Measurements from ENCODE around the gene TMEM183A. TPM values are rescaled to one million over a fixed set of nuclear protein-coding genes. Genes with fewer than 3 reads are reported as not detected.
"Not testable (repeated sequence)": the region's sequence is repeated elsewhere in the genome, so short reads cannot be mapped to it uniquely, and the experiment has no call there.

TMEM183A gene
- total and polyA plus RNA-seq, 9 donors: 42.0 to 72.4 (median 46.6) TPM

DNA sequence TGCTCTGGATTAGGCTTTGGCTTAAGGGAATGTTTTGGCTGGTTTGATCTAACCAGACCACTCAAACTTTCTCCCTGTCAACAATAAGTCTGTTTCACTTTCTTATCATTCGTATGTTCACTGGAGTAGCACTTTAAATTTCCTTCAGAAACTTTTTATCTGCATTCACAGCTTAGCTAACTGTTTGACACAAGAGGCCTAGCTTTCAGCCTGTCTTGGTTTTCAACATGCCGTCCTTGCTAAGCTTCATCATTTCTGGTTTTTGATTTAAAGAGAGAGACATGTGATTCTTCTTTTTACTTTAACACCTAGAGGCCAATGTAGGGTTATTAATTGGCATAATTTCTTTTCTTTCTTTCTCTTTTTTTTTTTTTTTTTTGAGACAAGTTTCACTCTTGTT, 25.2 kb upstream of the TMEM183A start:
- Histone ChIP-seq H3K27ac (no peak overlapping the region), H3K9me3 (no peaks in the 10 kb centered on the region), H3K27me3 (no peaks in the 10 kb centered on the region), H3K4me3 (no peak overlapping the region), H3K4me1 (ENCODE audit: insufficient read depth) (no peaks in the 10 kb centered on the region), H3K36me3 (no peaks in the 10 kb centered on the region)
- WGBS, 3 donors: 38 to 57% (median 48%) methylated on average over 2 of the region's 2 CpGs
- intact Hi-C loops (cut with DNase I): no loop called here
- TF ChIP-seq, protein P1, sequence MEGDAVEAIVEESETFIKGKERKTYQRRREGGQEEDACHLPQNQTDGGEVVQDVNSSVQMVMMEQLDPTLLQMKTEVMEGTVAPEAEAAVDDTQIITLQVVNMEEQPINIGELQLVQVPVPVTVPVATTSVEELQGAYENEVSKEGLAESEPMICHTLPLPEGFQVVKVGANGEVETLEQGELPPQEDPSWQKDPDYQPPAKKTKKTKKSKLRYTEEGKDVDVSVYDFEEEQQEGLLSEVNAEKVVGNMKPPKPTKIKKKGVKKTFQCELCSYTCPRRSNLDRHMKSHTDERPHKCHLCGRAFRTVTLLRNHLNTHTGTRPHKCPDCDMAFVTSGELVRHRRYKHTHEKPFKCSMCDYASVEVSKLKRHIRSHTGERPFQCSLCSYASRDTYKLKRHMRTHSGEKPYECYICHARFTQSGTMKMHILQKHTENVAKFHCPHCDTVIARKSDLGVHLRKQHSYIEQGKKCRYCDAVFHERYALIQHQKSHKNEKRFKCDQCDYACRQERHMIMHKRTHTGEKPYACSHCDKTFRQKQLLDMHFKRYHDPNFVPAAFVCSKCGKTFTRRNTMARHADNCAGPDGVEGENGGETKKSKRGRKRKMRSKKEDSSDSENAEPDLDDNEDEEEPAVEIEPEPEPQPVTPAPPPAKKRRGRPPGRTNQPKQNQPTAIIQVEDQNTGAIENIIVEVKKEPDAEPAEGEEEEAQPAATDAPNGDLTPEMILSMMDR (IDR thresholded peaks at IDR 0.05): no peak
- TF ChIP-seq POLR2A (IDR thresholded peaks at IDR 0.05) (no peak), EP300 (IDR thresholded peaks at IDR 0.05) (no peak)
- DNase-seq: no peak

DNA sequence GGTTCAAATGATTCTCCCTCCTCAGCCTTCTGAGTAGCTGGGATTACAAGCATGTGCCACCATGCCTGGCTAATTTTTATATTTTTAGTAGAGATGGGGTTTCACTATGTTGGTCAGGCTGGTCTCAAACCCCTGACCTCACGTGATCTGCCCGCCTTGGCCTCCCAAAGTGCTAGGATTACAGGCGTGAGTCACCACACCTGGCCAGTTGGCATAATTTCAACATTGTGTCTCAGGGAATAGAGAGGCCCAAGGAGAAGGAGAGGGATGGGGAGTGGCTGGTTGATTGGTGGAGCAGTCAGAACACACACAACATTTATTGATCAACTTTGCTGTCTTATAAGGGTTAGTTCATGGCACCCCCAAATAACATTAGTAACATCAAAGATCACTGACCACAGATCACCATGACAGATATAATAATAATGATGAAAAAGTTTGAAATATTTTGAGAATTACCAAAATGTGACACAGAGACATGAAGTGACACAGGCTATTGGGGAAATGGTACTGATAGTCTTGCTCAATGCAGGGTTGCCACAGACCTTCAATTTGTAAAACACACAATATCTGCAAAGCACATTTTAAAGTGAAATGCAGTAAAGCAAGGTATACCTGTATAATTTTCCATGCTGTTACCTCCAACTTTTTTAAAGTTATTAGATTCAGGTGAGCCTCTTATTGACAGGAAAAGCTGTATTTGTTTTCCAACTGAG, 24.3 kb upstream of the TMEM183A start:
- 67 to 69% (median 67%) methylated on average over 3 of the region's 3 CpGs for WGBS, 3 donors
- no peaks in the 10 kb centered on the region for H3K27me3 ChIP-seq
- H3K27ac ChIP-seq: no peak overlapping the region
- intact Hi-C loops (cut with DNase I): no loop called here
- no peak overlapping the region for H3K4me3 ChIP-seq
- TF ChIP-seq EP300 (IDR thresholded peaks at IDR 0.05) (no peak), POLR2A (IDR thresholded peaks at IDR 0.05) (no peak)
- TF ChIP-seq, protein P1 (IDR thresholded peaks at IDR 0.05): no peak
- no peaks in the 10 kb centered on the region for H3K36me3 ChIP-seq
- no peak for DNase-seq
- no peaks in the 10 kb centered on the region for H3K4me1 ChIP-seq (ENCODE audit: insufficient read depth)
- no peaks in the 10 kb centered on the region for H3K9me3 ChIP-seq

- H3K36me3 ChIP-seq; DNase-seq; H3K4me1 ChIP-seq (ENCODE audit: insufficient read depth); H3K4me3 ChIP-seq; H3K27me3 ChIP-seq; H3K9me3 ChIP-seq; intact Hi-C loops (cut with DNase I); H3K27ac ChIP-seq: not testable (repeated sequence)
- 81 to 87% (median 82%) methylated on average over 9 of the region's 9 CpGs for WGBS, 3 donors
These were observed 21.1 kb upstream of the TMEM183A start for GRCh38 chr1:202986120-202986519.

DNA sequence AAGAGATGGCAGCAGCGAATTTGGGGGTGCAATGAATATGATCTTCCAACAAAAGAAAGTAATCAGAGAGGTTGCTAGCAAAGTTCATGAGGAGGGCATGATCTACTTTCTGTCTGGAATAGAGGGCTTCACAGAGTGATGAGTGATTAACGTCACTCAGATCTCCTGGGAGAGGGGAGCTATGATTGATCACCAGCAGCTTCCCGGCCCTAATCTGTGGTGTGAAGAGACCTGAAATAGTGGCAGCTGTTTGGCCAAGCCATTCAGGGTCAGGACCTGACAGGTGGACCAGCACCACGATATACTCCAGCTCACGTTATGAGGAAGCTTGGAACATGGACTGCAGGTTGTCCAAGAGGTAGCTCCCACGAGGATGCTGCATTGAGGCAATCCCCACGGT, 19.9 kb upstream of the TMEM183A start:
- intact Hi-C loops (cut with DNase I): no loop called here
- 57 to 66% (median 64%) methylated on average over 7 of the region's 7 CpGs for WGBS, 3 donors
- no peaks in the 10 kb centered on the region for H3K27me3 ChIP-seq
- TF ChIP-seq, protein P1 (IDR thresholded peaks at IDR 0.05): no peak
- TF ChIP-seq EP300 (IDR thresholded peaks at IDR 0.05) (no peak), POLR2A (IDR thresholded peaks at IDR 0.05) (no peak)
- no peak overlapping the region for H3K4me3 ChIP-seq
- H3K27ac ChIP-seq: no peak overlapping the region
- DNase-seq: no peak
- no peaks in the 10 kb centered on the region for H3K4me1 ChIP-seq (ENCODE audit: insufficient read depth)
- H3K36me3 ChIP-seq: no peaks in the 10 kb centered on the region
- H3K9me3 ChIP-seq: no peaks in the 10 kb centered on the region

GRCh38 chr1:202987922-202988583, 19.1 kb upstream of the TMEM183A start:
- intact Hi-C loops (cut with DNase I): no loop called here
- Histone ChIP-seq H3K4me3 (no peak overlapping the region), H3K27ac (no peak overlapping the region), H3K27me3 (no peaks in the 10 kb centered on the region), H3K36me3 (no peaks in the 10 kb centered on the region), H3K4me1 (ENCODE audit: insufficient read depth) (no peaks in the 10 kb centered on the region), H3K9me3 (no peaks in the 10 kb centered on the region)
- 52 to 63% (median 62%) methylated on average over 5 of the region's 5 CpGs for WGBS, 3 donors
- no peak for DNase-seq
- TF ChIP-seq, protein P1 (IDR thresholded peaks at IDR 0.05): no peak
- no peak for TF ChIP-seq POLR2A (IDR thresholded peaks at IDR 0.05)
- TF ChIP-seq EP300 (IDR thresholded peaks at IDR 0.05): no peak

Measured in ovary (tissue), 9 donors.